HepG2 (cell line): Measurements from ENCODE around the gene TWF1. TPM values are rescaled to one million over a fixed set of nuclear protein-coding genes. Genes with fewer than 3 reads are reported as not detected.
A peak's percentile ranks its signal among the peaks of the same experiment; 100 is the strongest.

Experiments used
- AGO1 ChIP-seq: fragments of 200-400 bp; formaldehyde crosslinking; IDR thresholded peaks from 2 replicates; pipeline ENCODE4 v1.6.1; 2017; ENCODE audit warnings: mild to moderate bottlenecking, low read depth, low read length, moderate library complexity; ENCODE audit not compliant: poor library complexity, severe bottlenecking
- ARNT2 ChIP-seq: sonication (generic); formaldehyde crosslinking; IDR thresholded peaks from 2 replicates; pipeline ENCODE4 v1.8.0; 2022; ENCODE audit warnings: mild to moderate bottlenecking, low read depth, missing genetic modification reagents, moderate library complexity
- CHD4 ChIP-seq: fragments of 200-600 bp; sonication (generic); IDR thresholded peaks from 2 replicates; pipeline ENCODE4 v1.7.0; 2017; ENCODE audit warnings: mild to moderate bottlenecking, low read length, borderline replicate concordance
- HNRNPLL ChIP-seq: fragments of 200-400 bp; formaldehyde crosslinking; IDR thresholded peaks from 2 replicates; pipeline ENCODE4 v1.6.1; 2017; ENCODE audit warnings: mild to moderate bottlenecking, low read depth, low read length; ENCODE audit not compliant: poor library complexity, severe bottlenecking
- HOXA9 ChIP-seq: sonication (generic); formaldehyde crosslinking; IDR thresholded peaks from 2 replicates; pipeline ENCODE4 v1.8.1; 2022; ENCODE audit warnings: missing genetic modification reagents, mild to moderate bottlenecking, moderate library complexity, borderline replicate concordance
- KAT8 ChIP-seq: IDR thresholded peaks from 2 replicates; pipeline ENCODE4 v1.6.1; 2016; ENCODE audit warnings: missing genetic modification reagents, missing compliant biosample characterization
- NAIF1 ChIP-seq: sonication (generic); formaldehyde crosslinking; IDR thresholded peaks from 2 replicates; pipeline ENCODE4 v1.5.0; 2020; ENCODE audit warnings: mild to moderate bottlenecking, missing genetic modification reagents, borderline replicate concordance
- NCOA5 ChIP-seq: sonication (generic); formaldehyde crosslinking; IDR thresholded peaks from 2 replicates; pipeline ENCODE4 v1.4.0; 2020; ENCODE audit warnings: missing genetic modification reagents
- POLR2G ChIP-seq: fragments of 200-400 bp; formaldehyde crosslinking; IDR thresholded peaks from 2 replicates; pipeline ENCODE4 v1.6.1; 2018; ENCODE audit warnings: mild to moderate bottlenecking, low read depth, low read length, moderate library complexity
- PRPF4 ChIP-seq: fragments of 200-400 bp; formaldehyde crosslinking; IDR thresholded peaks from 2 replicates; pipeline ENCODE4 v1.6.1; 2016; ENCODE audit warnings: low read length, low read depth; ENCODE audit not compliant: poor library complexity, severe bottlenecking
- RAD51 ChIP-seq: fragments of 450-650 bp; IDR thresholded peaks from 2 replicates; pipeline ENCODE4 v1.6.1; 2016; ENCODE audit warnings: borderline replicate concordance
- SAFB2 ChIP-seq: sonication (generic); formaldehyde crosslinking; IDR thresholded peaks from 2 replicates; pipeline ENCODE4 v1.5.1; 2020; ENCODE audit warnings: missing genetic modification reagents, low read depth, mild to moderate bottlenecking, borderline replicate concordance
- SIX4 ChIP-seq: sonication (generic); formaldehyde crosslinking; IDR thresholded peaks from 2 replicates; pipeline ENCODE4 v1.4.0; 2020; ENCODE audit warnings: missing genetic modification reagents
- ZC3H4 ChIP-seq: sonication (generic); formaldehyde crosslinking; IDR thresholded peaks from 2 replicates; pipeline ENCODE4 v1.4.0; 2020; ENCODE audit warnings: missing genetic modification reagents, borderline replicate concordance
- ZNF441 ChIP-seq: sonication (generic); formaldehyde crosslinking; IDR thresholded peaks from 2 replicates; pipeline ENCODE4 v1.7.0; 2021; ENCODE audit warnings: missing genetic modification reagents, borderline replicate concordance
- ZNF501 ChIP-seq: sonication (generic); formaldehyde crosslinking; IDR thresholded peaks from 2 replicates; pipeline ENCODE4 v1.5.1; 2020; ENCODE audit warnings: mild to moderate bottlenecking, moderate library complexity, missing genetic modification reagents
- ZNF546 ChIP-seq: sonication (generic); formaldehyde crosslinking; conservative IDR thresholded peaks from 2 replicates; pipeline ENCODE4 v1.8.1; 2023; ENCODE audit warnings: mild to moderate bottlenecking, missing genetic modification reagents
- ZNF652 ChIP-seq: IDR thresholded peaks from 2 replicates; pipeline ENCODE4 v1.6.1; 2016; ENCODE audit warnings: low read depth, borderline replicate concordance
- polyA plus RNA-seq, 8 experiments: library from polyadenylated mRNA; depleted of rRNA in 3 of 8; stranded (reverse) in 7 of 8; unstranded in 1 of 8; fragments of >200 nt; fragmentation: Illumina TruSeq in 4 of 8; extraction: Trizol in 4 of 8; gene quantifications; 2 replicates each; pipeline versions ENCODE4 v1.2.1 to v1.2.3, GENCODE V29; 2011 to 2016; ENCODE audit warnings: low read depth in 4 of 8, missing spikeins in 1 of 8, mixed read lengths in 1 of 8; ENCODE audit not compliant: insufficient read depth in 1 of 8
- total RNA-seq, 5 experiments: library from RNA; depleted of rRNA; stranded (reverse); fragments of >200 nt; fragmentation: Illumina TruSeq; extraction: Trizol; gene quantifications; 2 replicates each; pipeline ENCODE4 v1.2.3, GENCODE V29; 2016; ENCODE audit warnings: low read depth in 1 of 5
- TF ChIP-seq, protein P1 (sequence below): sonication (generic); formaldehyde crosslinking; IDR thresholded peaks from 2 replicates; pipeline ENCODE4 v1.4.0; 2020; ENCODE audit warnings: missing genetic modification reagents
- TF ChIP-seq, protein P2 (sequence below): sonication (generic); formaldehyde crosslinking; IDR thresholded peaks from 2 replicates; pipeline ENCODE4 v1.5.0; 2020; ENCODE audit warnings: mild to moderate bottlenecking, missing genetic modification reagents
- TF ChIP-seq, protein P3 (sequence below): sonication (generic); formaldehyde crosslinking; IDR thresholded peaks from 2 replicates; pipeline ENCODE4 v1.8.0; 2022; ENCODE audit warnings: mild to moderate bottlenecking, missing genetic modification reagents, moderate library complexity

Gene TWF1
- total and polyA plus RNA-seq, 2 of the 13 experiments (the other 11 are each of a cell fraction or from before 2014, with no cell fraction given) = 32.3 to 85.5 TPM

DNA sequence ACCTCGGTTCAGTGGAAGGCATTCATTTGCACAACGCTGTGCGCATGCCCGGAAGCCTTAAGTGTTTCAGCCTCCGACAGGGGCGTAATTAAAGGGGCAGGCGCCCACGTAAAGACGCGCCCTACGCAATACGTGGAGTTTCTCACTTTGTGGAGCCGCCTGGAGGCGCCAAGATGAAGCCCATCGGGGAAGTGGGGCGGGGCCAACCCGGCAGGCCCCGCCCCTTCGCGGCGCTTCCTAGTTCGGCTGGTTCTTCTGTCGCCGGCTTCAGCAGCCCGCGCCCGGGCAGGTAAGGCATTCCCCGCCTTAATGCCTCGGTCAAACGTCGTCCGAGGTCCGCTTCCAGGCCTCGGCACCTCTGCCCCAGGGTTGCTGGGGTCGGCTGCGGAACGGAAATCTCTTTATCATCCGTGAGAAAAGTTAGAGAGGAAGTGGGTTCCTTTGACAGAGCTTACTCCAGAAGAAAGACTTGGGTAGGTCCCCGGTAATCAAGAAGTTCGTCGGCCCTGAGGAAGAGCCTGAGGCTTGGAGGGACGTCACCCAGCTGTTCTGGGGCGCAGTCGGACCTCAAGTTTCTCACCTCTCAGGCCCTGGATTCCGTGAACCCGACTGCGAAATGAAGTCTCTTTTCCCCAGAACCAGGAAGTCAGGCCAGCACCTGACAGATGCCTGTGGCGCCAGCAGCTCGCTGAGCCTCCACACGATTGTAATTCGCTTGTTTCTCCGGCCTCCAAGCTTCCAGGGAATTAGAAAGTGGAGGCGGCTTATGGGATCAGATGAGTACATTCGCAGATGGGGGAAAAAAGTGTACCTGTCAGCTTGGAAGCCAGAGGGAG is 47.2 kb downstream of the TWF1 start, which contains the start of the genes IRAK4 and PUS7L (continued):
- TF ChIP-seq HOXA9 (no peak), ZNF652 (CRISPR knock-in tag) (no peak), ARNT2 (CRISPR knock-in tag) (peak; percentile 16), AGO1 (peak; percentile 62), SIX4 (no peak), KAT8 (CRISPR knock-in tag) (peak; percentile 22; the same call in 1 of the 2 replicates), NCOA5 (CRISPR knock-in tag) (no peak), ZNF441 (CRISPR knock-in tag) (no peak), ZC3H4 (CRISPR knock-in tag) (no peak), NAIF1 (CRISPR knock-in tag) (peak; percentile 99), ZNF546 (no peak), HNRNPLL (peak; percentile 100), RAD51 (no peak), PRPF4 (no peak), SAFB2 (CRISPR knock-in tag) (0 out of 2 replicates have a peak, but pooled peaks have one; percentile 87), CHD4 (0 out of 2 replicates have a peak, but pooled peaks have one; percentile 2), ZNF501 (CRISPR knock-in tag) (peak; percentile 25; the same call in 1 of the 2 replicates), POLR2G (peak; percentile 82)
- TF ChIP-seq, protein P1, sequence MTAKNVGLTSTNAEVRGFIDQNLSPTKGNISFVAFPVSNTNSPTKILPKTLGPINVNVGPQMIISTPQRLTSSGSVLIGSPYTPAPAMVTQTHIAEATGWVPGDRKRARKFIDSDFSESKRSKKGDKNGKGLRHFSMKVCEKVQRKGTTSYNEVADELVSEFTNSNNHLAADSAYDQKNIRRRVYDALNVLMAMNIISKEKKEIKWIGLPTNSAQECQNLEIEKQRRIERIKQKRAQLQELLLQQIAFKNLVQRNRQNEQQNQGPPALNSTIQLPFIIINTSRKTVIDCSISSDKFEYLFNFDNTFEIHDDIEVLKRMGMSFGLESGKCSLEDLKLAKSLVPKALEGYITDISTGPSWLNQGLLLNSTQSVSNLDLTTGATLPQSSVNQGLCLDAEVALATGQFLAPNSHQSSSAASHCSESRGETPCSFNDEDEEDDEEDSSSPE (CRISPR knock-in tag) = peak; percentile 67
- TF ChIP-seq, protein P2, sequence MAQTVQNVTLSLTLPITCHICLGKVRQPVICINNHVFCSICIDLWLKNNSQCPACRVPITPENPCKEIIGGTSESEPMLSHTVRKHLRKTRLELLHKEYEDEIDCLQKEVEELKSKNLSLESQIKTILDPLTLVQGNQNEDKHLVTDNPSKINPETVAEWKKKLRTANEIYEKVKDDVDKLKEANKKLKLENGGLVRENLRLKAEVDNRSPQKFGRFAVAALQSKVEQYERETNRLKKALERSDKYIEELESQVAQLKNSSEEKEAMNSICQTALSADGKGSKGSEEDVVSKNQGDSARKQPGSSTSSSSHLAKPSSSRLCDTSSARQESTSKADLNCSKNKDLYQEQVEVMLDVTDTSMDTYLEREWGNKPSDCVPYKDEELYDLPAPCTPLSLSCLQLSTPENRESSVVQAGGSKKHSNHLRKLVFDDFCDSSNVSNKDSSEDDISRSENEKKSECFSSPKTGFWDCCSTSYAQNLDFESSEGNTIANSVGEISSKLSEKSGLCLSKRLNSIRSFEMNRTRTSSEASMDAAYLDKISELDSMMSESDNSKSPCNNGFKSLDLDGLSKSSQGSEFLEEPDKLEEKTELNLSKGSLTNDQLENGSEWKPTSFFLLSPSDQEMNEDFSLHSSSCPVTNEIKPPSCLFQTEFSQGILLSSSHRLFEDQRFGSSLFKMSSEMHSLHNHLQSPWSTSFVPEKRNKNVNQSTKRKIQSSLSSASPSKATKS (CRISPR knock-in tag) = no peak
- TF ChIP-seq, protein P3, sequence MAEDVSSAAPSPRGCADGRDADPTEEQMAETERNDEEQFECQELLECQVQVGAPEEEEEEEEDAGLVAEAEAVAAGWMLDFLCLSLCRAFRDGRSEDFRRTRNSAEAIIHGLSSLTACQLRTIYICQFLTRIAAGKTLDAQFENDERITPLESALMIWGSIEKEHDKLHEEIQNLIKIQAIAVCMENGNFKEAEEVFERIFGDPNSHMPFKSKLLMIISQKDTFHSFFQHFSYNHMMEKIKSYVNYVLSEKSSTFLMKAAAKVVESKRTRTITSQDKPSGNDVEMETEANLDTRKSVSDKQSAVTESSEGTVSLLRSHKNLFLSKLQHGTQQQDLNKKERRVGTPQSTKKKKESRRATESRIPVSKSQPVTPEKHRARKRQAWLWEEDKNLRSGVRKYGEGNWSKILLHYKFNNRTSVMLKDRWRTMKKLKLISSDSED (CRISPR knock-in tag) = no peak
